ENCODE results near the gene RGS11.

Gene RGS11

DNA sequence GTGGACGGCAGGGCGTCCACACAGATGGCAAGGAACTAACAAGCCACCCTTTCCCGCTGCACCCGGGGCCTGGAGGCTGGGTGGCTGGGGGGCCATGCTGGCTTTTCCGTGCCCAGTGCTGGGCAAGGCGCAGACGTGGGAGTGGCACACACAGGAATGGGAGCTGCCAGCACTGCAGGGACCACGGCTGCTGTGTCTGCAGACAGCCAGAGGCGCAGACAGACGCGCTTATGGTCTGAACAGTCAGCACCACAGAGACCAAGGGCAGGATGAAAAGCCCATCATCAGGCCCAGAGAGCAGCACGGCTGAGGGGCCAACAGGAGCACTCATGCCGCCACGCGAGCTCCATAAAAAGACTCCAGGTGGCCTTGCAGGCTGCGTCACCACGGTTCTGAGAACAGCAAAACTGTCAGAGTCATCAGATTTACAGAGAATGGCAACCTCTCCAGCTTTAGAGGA lies 31.2 kb upstream of the RGS11 start:
- H3K4me1 ChIP-seq (ENCODE audit: insufficient read depth, low read length): no peaks in the 10 kb centered on the region
- peaks cover 8% of the 10 kb centered on the region for H3K36me3 ChIP-seq (ENCODE audit: insufficient read depth, low read length)
- H3K9ac ChIP-seq (ENCODE audit: low read depth, low read length): no peak overlapping the region
- no peaks in the 10 kb centered on the region for H3K9me3 ChIP-seq (ENCODE audit: control insufficient read depth, insufficient read depth, low read length)

- no peaks in the 10 kb centered on the region for H3K9me3 ChIP-seq (ENCODE audit: control insufficient read depth, insufficient read depth, low read length)
- no peaks in the 10 kb centered on the region for H3K4me1 ChIP-seq (ENCODE audit: insufficient read depth, low read length)
- H3K9ac ChIP-seq (ENCODE audit: low read depth, low read length): no peak overlapping the region
- peaks cover 7% of the 10 kb centered on the region for H3K36me3 ChIP-seq (ENCODE audit: insufficient read depth, low read length)
Measured at GRCh38 chr16:305916-306626, 30.3 kb upstream of the RGS11 start.

DNA sequence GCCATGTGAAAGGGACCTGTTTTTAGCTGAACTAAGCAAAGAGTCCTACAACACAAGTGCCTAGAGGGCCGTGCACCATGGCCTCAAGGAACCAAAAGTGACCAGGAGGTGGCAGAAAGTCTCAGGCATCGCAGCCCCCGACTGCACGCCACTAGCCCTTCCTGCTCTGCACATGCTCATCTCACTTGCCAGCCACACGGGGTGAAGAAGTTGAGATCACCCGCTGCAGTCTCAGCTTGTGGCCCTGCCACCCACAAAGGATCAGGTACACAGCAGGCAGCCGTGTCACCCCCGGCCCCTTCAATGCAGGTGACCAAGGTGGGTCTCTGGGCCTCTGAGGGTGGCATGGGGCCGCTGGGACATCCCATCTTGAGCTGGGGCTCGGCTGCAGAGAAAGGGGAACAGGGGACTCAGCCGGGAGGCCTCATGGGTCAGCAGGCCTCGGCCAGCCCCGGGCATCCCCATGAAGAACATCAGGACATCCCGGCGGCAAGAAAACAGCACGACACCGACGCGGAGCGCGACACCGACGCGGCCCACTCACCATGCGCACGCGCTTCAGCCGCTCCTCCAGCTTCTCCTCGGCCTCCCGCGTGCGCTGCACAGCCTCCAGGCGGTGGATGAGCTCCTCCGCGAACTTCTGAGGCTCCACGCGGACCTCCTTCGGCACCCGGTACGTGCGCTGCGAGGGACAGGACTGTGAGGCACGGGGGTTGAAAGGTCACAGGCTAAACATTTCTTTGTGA lies 28.2 kb upstream of the RGS11 start:
- Histone ChIP-seq H3K9me3 (ENCODE audit: control insufficient read depth, insufficient read depth, low read length) (no peaks in the 10 kb centered on the region), H3K36me3 (ENCODE audit: insufficient read depth, low read length) (peaks cover 7% of the 10 kb centered on the region), H3K9ac (ENCODE audit: low read depth, low read length) (no peak overlapping the region), H3K4me1 (ENCODE audit: insufficient read depth, low read length) (no peaks in the 10 kb centered on the region)

DNA sequence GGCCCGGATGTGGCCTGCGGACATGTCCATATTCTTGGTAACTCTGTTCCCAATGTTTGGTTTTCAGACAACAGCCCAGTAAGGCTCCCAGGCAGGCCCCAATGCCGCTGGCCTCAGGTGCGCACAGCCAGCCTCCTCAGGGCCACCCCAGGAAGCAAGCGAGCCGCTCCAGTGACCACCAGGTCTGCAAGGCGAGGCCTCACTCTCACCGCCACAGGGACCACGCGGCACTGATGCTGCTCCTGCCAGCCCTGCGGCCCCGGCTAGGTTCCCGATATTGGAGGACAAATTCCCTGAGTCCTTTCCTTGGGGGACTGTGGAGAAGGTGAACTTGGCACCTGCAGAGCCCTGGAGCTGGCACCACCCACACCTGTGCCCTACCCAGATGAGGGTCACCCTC lies 26.2 kb upstream of the RGS11 start:
- Histone ChIP-seq H3K9me3 (ENCODE audit: control insufficient read depth, insufficient read depth, low read length) (no peaks in the 10 kb centered on the region), H3K36me3 (ENCODE audit: insufficient read depth, low read length) (peaks cover 7% of the 10 kb centered on the region), H3K4me1 (ENCODE audit: insufficient read depth, low read length) (no peaks in the 10 kb centered on the region), H3K9ac (ENCODE audit: low read depth, low read length) (no peak overlapping the region)

GRCh38 chr16:301235-301634 lies 25.5 kb upstream of the RGS11 start:
- Histone ChIP-seq H3K4me1 (ENCODE audit: insufficient read depth, low read length) (no peaks in the 10 kb centered on the region), H3K9ac (ENCODE audit: low read depth, low read length) (no peak overlapping the region), H3K9me3 (ENCODE audit: control insufficient read depth, insufficient read depth, low read length) (no peaks in the 10 kb centered on the region), H3K36me3 (ENCODE audit: insufficient read depth, low read length) (peaks cover 7% of the 10 kb centered on the region)

- no peak overlapping the region for H3K9ac ChIP-seq (ENCODE audit: low read depth, low read length)
- H3K36me3 ChIP-seq (ENCODE audit: insufficient read depth, low read length): peaks cover 7% of the 10 kb centered on the region; the same call in 1 of the 2 replicates
- H3K4me1 ChIP-seq (ENCODE audit: insufficient read depth, low read length): no peaks in the 10 kb centered on the region
- no peaks in the 10 kb centered on the region for H3K9me3 ChIP-seq (ENCODE audit: control insufficient read depth, insufficient read depth, low read length)
Measured at GRCh38 chr16:297832-298231, 22.1 kb upstream of the RGS11 start.

DNA sequence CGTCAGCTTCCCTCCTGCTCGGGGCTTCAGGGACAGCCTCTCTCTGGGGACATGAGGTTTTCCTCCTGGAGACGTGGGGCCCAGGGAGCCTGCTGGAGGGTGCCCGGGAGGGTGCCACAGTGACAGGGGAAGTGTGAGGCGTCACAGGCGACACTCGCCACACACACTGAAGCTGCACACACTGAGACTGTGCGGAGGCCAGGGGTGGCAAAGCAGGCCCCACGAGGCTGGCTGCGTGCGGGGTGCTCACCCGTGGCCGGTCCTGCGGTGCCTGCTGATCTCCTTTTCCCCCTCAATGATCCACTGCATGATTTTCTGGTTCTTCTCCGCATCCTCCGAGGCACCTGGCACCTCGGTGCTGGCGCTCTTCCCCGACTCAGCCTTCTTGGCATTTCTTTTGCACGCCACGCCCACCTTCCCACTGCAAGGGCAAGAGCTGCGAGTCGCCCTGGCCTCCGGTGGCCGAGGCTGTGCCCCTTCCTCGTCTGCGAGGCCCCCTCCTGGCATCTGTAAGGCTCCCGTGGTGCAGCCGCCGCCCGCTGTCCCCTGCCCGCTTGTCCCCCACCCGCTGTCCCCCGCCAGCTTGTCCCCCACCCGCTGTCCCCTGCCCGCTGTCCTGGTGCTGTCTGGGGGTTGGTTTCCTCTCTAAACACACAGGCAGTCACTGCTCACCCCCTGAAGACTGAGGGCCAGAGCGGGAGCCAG lies 21.2 kb upstream of the RGS11 start:
- no peaks in the 10 kb centered on the region for H3K9me3 ChIP-seq (ENCODE audit: control insufficient read depth, insufficient read depth, low read length)
- H3K4me1 ChIP-seq (ENCODE audit: insufficient read depth, low read length): no peaks in the 10 kb centered on the region
- H3K9ac ChIP-seq (ENCODE audit: low read depth, low read length): no peak overlapping the region
- peaks cover under 1% of the 10 kb centered on the region; the same call in 1 of the 2 replicates for H3K36me3 ChIP-seq (ENCODE audit: insufficient read depth, low read length)

DNA sequence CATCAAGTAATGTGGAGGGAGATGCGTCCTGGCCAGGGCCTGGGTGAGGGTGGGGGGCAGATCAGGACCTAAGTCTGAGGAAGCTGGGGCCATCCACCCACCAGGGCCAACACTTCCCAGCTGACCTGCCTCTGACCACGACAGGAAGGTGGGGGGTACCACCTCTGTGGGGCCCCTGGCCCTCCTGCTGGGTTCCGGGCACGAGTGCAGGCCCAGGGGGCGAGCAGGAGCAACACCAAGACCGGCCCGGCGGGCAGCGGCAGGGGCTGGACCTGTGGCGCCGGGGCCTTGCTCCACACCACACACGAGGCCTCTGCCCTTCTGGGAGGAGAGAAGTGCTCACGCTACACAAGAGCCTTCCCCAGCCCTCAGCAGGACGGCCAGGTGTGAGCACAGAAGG lies 20.5 kb upstream of the RGS11 start:
- Histone ChIP-seq H3K4me1 (ENCODE audit: insufficient read depth, low read length) (no peaks in the 10 kb centered on the region), H3K36me3 (ENCODE audit: insufficient read depth, low read length) (no peaks in the 10 kb centered on the region; the same call in none of the 2 replicates), H3K9me3 (ENCODE audit: control insufficient read depth, insufficient read depth, low read length) (no peaks in the 10 kb centered on the region), H3K9ac (ENCODE audit: low read depth, low read length) (no peak overlapping the region)

DNA sequence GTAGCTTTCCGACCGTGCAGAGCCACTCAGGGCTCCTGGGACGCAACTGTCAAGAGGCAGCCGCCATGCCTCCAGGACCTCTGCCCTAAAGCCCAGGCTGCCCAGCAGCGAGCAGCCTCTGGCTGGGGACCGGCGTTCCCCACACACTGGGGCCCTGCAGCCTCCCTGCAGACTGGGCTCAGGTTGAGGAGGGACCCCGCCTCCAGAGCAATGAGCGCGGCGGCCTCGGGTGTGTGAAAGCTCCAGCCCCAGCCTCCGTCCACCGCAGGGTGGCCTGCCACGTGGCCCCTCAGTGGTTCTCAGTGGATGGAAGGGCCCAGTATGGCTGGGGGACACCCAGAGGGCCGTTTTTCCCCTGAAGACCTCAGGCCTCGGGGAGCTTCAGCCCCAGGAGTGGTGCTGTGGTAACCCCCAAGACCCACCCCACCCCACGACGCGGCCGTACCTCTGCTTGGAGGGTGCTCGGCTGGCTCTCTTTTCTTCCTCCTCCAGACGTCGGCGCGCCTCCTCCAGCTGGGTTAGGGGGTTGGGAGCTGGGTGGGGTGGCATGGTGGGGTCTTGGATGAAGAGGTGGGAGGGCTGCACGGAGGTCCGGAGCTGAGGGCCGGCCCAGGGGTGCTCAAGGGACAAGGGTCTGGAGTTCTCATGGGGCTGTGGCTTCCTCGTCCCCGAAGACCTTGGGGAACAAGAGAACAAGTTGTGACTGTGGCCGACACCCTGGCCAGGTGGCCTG lies 17.5 kb upstream of the RGS11 start:
- no peaks in the 10 kb centered on the region; the same call in none of the 2 replicates for H3K36me3 ChIP-seq (ENCODE audit: insufficient read depth, low read length)
- no peak overlapping the region for H3K9ac ChIP-seq (ENCODE audit: low read depth, low read length)
- no peaks in the 10 kb centered on the region for H3K4me1 ChIP-seq (ENCODE audit: insufficient read depth, low read length)
- H3K9me3 ChIP-seq (ENCODE audit: control insufficient read depth, insufficient read depth, low read length): no peaks in the 10 kb centered on the region

DNA sequence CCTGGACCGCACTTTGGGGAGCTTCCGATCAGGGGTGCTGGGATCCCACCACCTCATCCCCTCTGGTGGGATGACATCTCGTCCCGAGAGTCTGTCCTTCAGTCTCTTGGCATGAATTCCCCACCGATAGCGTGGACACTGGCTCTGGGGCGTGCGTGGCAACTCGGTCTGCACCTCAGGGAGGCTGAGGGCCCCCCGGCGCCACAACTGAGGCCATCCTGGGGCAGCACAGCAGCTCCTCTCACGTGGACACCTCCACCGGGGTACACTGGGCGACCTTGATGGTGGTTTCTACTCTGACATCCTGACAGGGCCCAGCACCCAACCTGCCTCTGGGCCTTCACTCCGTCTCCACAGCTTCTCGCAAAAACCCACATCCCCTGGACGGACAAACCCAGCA lies 15.8 kb upstream of the RGS11 start:
- H3K4me1 ChIP-seq (ENCODE audit: insufficient read depth, low read length): no peaks in the 10 kb centered on the region
- no peak overlapping the region for H3K9ac ChIP-seq (ENCODE audit: low read depth, low read length)
- no peaks in the 10 kb centered on the region; the same call in none of the 2 replicates for H3K36me3 ChIP-seq (ENCODE audit: insufficient read depth, low read length)
- H3K9me3 ChIP-seq (ENCODE audit: control insufficient read depth, insufficient read depth, low read length): no peaks in the 10 kb centered on the region

DNA sequence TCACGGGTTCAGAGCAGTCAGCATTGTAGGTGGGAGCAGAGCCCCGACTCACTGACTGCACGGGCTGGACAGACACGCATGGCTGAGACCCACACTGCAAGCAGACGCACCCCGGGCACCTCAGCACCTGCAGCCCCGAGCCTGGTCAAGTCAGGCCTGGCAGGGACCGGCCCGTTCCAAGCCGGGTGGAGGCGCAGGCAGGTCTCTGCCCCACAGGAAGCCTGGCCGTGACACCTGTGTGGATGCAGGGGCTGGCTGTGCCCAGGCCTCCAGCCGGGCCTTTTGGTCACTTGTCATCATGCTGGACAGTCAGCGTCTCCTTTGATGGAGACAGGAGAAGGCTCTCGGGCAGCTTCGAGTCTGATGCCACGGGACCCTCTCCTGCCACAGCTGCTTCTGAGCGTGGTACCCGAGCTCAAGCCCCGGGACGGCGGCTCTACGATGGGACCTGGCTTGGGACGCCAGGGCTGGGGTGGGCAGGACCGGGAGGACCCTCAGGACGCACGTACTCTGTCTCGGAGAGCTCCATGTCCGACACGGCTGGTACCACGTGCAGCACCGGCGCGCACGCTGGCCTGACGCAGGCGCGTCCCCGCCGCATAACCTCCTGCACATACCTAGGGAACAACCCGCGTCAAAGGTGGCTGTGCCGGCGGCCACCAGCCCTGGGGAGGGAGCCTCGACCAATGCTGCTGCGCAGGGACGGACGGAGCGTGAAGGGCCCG lies 15.1 kb upstream of the RGS11 start:
- Histone ChIP-seq H3K4me1 (ENCODE audit: insufficient read depth, low read length) (no peaks in the 10 kb centered on the region), H3K9ac (ENCODE audit: low read depth, low read length) (no peak overlapping the region), H3K36me3 (ENCODE audit: insufficient read depth, low read length) (no peaks in the 10 kb centered on the region; the same call in none of the 2 replicates), H3K9me3 (ENCODE audit: control insufficient read depth, insufficient read depth, low read length) (no peaks in the 10 kb centered on the region)

- H3K9ac ChIP-seq (ENCODE audit: low read depth, low read length): no peak overlapping the region
- H3K9me3 ChIP-seq (ENCODE audit: control insufficient read depth, insufficient read depth, low read length): no peaks in the 10 kb centered on the region
- H3K36me3 ChIP-seq (ENCODE audit: insufficient read depth, low read length): no peaks in the 10 kb centered on the region; the same call in 1 of the 2 replicates
- no peaks in the 10 kb centered on the region for H3K4me1 ChIP-seq (ENCODE audit: insufficient read depth, low read length)
Measured at GRCh38 chr16:290015-290680, 14.4 kb upstream of the RGS11 start.

DNA sequence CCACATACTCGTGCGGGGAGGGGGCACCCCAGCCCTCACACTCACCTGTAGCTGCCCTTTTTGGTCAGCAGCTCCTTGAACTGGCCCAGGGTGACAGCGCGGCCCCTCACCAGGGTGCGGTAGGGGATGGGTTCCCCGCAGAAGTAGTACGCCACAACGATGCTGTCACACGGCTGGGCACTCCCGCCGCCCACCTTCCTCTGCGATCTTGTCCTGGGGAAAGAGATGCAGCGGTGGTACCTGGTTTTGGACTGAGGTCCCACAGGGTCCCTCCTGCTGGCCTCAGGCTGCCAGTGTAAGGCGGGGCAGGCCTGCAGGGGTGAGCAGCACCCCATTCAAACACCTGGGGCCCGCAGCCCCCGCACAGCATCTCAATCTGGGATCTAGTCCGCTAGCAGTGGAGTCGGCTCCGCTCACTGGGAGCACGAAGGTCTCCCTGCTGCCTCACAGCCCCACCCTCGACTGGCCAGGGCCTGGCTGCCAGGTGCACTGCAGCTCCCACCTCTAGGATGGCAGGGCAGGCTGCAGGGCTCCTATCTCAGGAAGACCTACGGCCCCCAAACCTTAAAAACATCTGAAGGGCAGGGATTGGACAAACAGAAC lies 13.8 kb upstream of the RGS11 start:
- Histone ChIP-seq H3K36me3 (ENCODE audit: insufficient read depth, low read length) (no peaks in the 10 kb centered on the region; the same call in 1 of the 2 replicates), H3K4me1 (ENCODE audit: insufficient read depth, low read length) (no peaks in the 10 kb centered on the region), H3K9ac (ENCODE audit: low read depth, low read length) (no peak overlapping the region), H3K9me3 (ENCODE audit: control insufficient read depth, insufficient read depth, low read length) (no peaks in the 10 kb centered on the region)
